Measurements from ENCODE around the gene HSH2D.

The HSH2D gene

GRCh38 chr19:16121967-16122366 lies 21.5 kb upstream of the HSH2D start:
- no peak for TF ChIP-seq EZH2phosphoT487 (IDR thresholded peaks at IDR 0.05; ENCODE audit: low read length)
- no peak for TF ChIP-seq EZH2 (optimal IDR thresholded peaks at IDR 0.05; ENCODE audit: low read depth, low read length)
- no peak for TF ChIP-seq CTCF (IDR thresholded peaks at IDR 0.05; ENCODE audit: low read length)

GRCh38 chr19:16124953-16125352 lies 18.5 kb upstream of the HSH2D start:
- H3K79me2 ChIP-seq (ENCODE audit: low read length), result peaks cover 97% of the 10 kb centered on the region

More at GRCh38 chr19:16121967-16122366, 21.5 kb upstream of the HSH2D start:
- Histone ChIP-seq H2AFZ (ENCODE audit: low read length) (no peak overlapping the region), H3F3A (ENCODE audit: insufficient read depth, low read length) (peaks cover 32% of the 10 kb centered on the region), H3K9me2 (replicated peaks; ENCODE audit: insufficient read depth, low read length) (no peaks in the 10 kb centered on the region), H3K4me2 (ENCODE audit: low read depth, low read length) (no peak overlapping the region), H3K27me3 (replicated peaks; ENCODE audit: insufficient read depth, low read length) (no peaks in the 10 kb centered on the region), H4K20me1 (ENCODE audit: insufficient read depth, low read length) (no peaks in the 10 kb centered on the region), H3K36me3 (replicated peaks; ENCODE audit: insufficient read depth, low read length) (peaks cover 24% of the 10 kb centered on the region), H3K79me2 (ENCODE audit: low read length) (peaks cover 77% of the 10 kb centered on the region), H3K9me3 (replicated peaks; ENCODE audit: insufficient read depth, low read length) (no peaks in the 10 kb centered on the region), H3K4me1 (ENCODE audit: low read length) (peaks cover 29% of the 10 kb centered on the region), H3K4me3 (ENCODE audit: low read length) (no peak overlapping the region), H3K9ac (ENCODE audit: low read length) (no peak overlapping the region), H3K27ac (ENCODE audit: low read length) (no peak overlapping the region)
- DNase-seq, result no peak

GRCh38 chr19:16125737-16126495 lies 17.6 kb upstream of the HSH2D start:
- Histone ChIP-seq H3K4me2 (ENCODE audit: low read depth, low read length) (no peak overlapping the region), H3K9me2 (replicated peaks; ENCODE audit: insufficient read depth, low read length) (no peaks in the 10 kb centered on the region), H3K79me2 (ENCODE audit: low read length) (peaks cover 96% of the 10 kb centered on the region), H3F3A (ENCODE audit: insufficient read depth, low read length) (peaks cover under 1% of the 10 kb centered on the region; the same call in 1 of the 2 replicates), H3K9me3 (replicated peaks; ENCODE audit: insufficient read depth, low read length) (no peaks in the 10 kb centered on the region), H3K4me1 (ENCODE audit: low read length) (no peaks in the 10 kb centered on the region), H3K9ac (ENCODE audit: low read length) (no peak overlapping the region), H3K36me3 (replicated peaks; ENCODE audit: insufficient read depth, low read length) (peaks cover 51% of the 10 kb centered on the region), H4K20me1 (ENCODE audit: insufficient read depth, low read length) (no peaks in the 10 kb centered on the region), H2AFZ (ENCODE audit: low read length) (no peak overlapping the region), H3K4me3 (ENCODE audit: low read length) (no peak overlapping the region), H3K27me3 (replicated peaks; ENCODE audit: insufficient read depth, low read length) (no peaks in the 10 kb centered on the region), H3K27ac (ENCODE audit: low read length) (no peak overlapping the region)
- no peak for DNase-seq
- no peak for TF ChIP-seq EZH2 (optimal IDR thresholded peaks at IDR 0.05; ENCODE audit: low read depth, low read length)
- no peak for TF ChIP-seq CTCF (IDR thresholded peaks at IDR 0.05; ENCODE audit: low read length)
- no peak for TF ChIP-seq EZH2phosphoT487 (IDR thresholded peaks at IDR 0.05; ENCODE audit: low read length)

More at GRCh38 chr19:16124953-16125352, 18.5 kb upstream of the HSH2D start:
- Histone ChIP-seq H3K36me3 (replicated peaks; ENCODE audit: insufficient read depth, low read length) (peaks cover 50% of the 10 kb centered on the region), H3K27me3 (replicated peaks; ENCODE audit: insufficient read depth, low read length) (no peaks in the 10 kb centered on the region), H3K27ac (ENCODE audit: low read length) (no peak overlapping the region), H2AFZ (ENCODE audit: low read length) (no peak overlapping the region), H3K9me2 (replicated peaks; ENCODE audit: insufficient read depth, low read length) (no peaks in the 10 kb centered on the region), H4K20me1 (ENCODE audit: insufficient read depth, low read length) (no peaks in the 10 kb centered on the region), H3K4me2 (ENCODE audit: low read depth, low read length) (no peak overlapping the region), H3K9ac (ENCODE audit: low read length) (no peak overlapping the region), H3F3A (ENCODE audit: insufficient read depth, low read length) (peaks cover 2% of the 10 kb centered on the region), H3K4me3 (ENCODE audit: low read length) (no peak overlapping the region), H3K9me3 (replicated peaks; ENCODE audit: insufficient read depth, low read length) (no peaks in the 10 kb centered on the region), H3K4me1 (ENCODE audit: low read length) (peaks cover 3% of the 10 kb centered on the region)
- TF ChIP-seq CTCF (IDR thresholded peaks at IDR 0.05; ENCODE audit: low read length) (no peak), EZH2 (optimal IDR thresholded peaks at IDR 0.05; ENCODE audit: low read depth, low read length) (no peak), EZH2phosphoT487 (IDR thresholded peaks at IDR 0.05; ENCODE audit: low read length) (no peak)
- no peak for DNase-seq

Data from MM.1S (cell line).